Activated naive CD4-positive, alpha-beta T cell treated with anti-CD3 and anti-CD28 coated beads for 36 hours (primary cell): ENCODE measurements around the gene CAV3. TPM values are rescaled to one million over a fixed set of nuclear protein-coding genes. Genes with fewer than 3 reads are reported as not detected.

Experiments used
- CTCF ChIA-PET: fragments of 350-600 bp; sonication (Branson Sonifier 250); formaldehyde crosslinking; loops from one replicate; lab custom pipeline; 2021; ENCODE audit warnings: antibody characterized with exemption; lab: Charles Lee
- DNase-seq: peaks from one replicate; pipeline ENCODE4 v3.0.0-alpha.2; 2020
- H3K27ac Mint-ChIP-seq: one replicate; pipeline ENCODE4 v1.8.0; 2021; ENCODE audit warnings: mild to moderate bottlenecking, mixed read lengths
- H3K27me3 Mint-ChIP-seq: one replicate; pipeline ENCODE4 v1.8.0; 2021; ENCODE audit warnings: low read depth, mixed read lengths
- H3K36me3 Mint-ChIP-seq: one replicate; pipeline ENCODE4 v1.8.0; 2021; ENCODE audit warnings: low read depth, mixed read lengths
- H3K4me1 Mint-ChIP-seq: one replicate; pipeline ENCODE4 v1.8.0; 2021; ENCODE audit warnings: low read depth, mixed read lengths
- H3K4me3 Mint-ChIP-seq: one replicate; pipeline ENCODE4 v1.8.0; 2021; ENCODE audit warnings: mild to moderate bottlenecking, moderate library complexity, mixed read lengths
- H3K9me3 Mint-ChIP-seq: one replicate; pipeline ENCODE4 v1.8.0; 2021; ENCODE audit warnings: mixed read lengths
- intact Hi-C: fragments of 100-400 bp; cut with micrococcal nuclease; formaldehyde crosslinking; loops from one replicate; pipeline ENCODE4 v1.15.1; 2023
- total RNA-seq, 2 experiments: library from RNA; stranded (reverse); gene quantifications; one replicate each; pipeline ENCODE4 v1.2.3, GENCODE V29; 2021

The CAV3 gene
- total RNA-seq, 2 experiments from 2014 or later: not detected

DNA sequence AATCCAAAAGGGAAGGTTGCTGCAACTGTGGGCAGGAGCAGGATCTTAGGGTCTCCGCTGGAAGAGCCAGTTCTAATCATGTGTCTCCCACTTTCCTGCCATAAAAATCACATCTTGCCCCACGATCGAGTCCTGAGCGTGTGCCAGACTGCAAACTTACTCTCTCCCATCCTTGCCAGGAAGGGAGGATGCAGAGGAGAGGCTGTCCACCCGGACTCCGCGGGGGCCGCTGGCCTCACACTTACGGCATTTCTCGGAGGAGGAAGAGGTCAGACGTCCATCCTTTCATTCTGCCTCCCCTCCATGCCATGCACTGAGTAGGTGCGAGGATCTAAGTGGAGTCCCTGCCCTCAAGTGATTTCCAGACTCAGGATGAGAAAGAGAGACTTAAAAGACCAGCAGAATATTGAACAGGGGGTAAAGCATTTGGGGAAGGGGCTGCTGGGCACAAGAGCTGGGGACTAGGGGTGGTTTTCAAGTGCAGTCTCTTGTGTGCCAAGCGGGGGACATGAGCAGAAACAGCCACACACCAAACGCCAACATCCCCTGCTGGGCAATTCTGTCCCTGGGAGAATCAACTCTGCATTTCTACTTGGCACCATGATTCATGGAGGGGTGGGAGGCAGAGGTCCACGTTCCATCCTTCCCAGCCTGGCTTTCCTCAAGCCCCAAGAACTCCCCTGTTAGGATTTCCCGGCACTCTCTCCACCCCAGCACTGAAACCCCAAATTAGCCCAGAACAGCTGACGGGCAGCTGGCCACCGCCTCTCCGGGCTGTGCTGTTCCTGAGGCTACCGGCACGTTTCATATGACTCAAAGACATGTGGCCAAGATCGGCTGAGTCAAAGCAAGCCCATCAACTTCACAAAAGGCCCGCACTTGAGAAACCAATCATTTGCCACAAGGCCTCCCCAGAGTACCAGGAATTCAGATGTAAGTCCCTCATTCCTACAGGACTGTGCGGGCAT lies 24.2 kb downstream of the CAV3 start:
- CTCF ChIA-PET: no interaction called here
- intact Hi-C loops: no loop called here
- H3K27ac Mint-ChIP-seq: no peak overlapping the region

DNA sequence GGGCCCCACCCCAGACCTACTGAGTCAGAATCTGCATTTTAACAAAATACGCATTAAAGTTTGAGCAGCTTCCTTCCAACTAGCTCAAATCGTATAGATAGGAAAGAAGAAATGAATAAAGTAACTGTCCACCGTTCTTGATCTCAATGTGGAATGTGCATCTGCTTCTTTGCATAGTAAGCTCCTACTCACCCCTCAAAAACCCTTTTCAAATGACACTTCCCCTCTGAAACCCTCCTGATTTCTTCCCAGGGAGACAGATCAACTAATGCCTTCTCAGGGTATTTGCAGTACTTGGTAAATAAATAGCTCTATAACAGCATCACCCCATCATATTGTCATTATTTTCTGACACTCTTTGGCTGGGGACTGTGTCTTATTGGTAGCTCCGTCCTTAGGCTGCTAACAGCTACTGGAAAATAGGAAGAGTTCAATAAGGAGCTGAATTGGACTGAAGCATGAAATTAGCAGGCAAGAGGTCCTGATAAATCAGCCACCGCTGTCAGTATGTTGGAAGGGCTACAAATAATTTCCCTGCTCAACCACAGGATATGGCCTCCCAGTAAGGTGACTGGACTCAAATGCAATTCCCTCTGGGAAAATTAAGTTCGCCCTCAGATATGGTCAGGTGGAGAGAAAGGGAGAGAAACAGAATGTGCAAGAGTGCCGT lies 25.6 kb downstream of the CAV3 start:
- Mint-ChIP-seq H3K27me3 (no peaks in the 10 kb centered on the region), H3K9me3 (no peaks in the 10 kb centered on the region), H3K27ac (no peak overlapping the region), H3K4me3 (no peak overlapping the region), H3K36me3 (no peaks in the 10 kb centered on the region), H3K4me1 (no peaks in the 10 kb centered on the region)
- intact Hi-C loops: no loop called here
- CTCF ChIA-PET: interaction anchor here (1.4 kb wide), 1 partner anchor 10 kb away, joined by 8 read pairs; the partner anchor contains the start of gene OXTR
- DNase-seq: no peak

More for the DNA sequence above, 24.2 kb downstream of the CAV3 start:
- Mint-ChIP-seq H3K4me1 (no peaks in the 10 kb centered on the region), H3K4me3 (no peak overlapping the region), H3K27me3 (no peaks in the 10 kb centered on the region), H3K36me3 (no peaks in the 10 kb centered on the region), H3K9me3 (no peaks in the 10 kb centered on the region)
- DNase-seq: no peak

GRCh38 chr3:8760091-8760490 lies 26.5 kb downstream of the CAV3 start:
- Mint-ChIP-seq H3K27me3 (peaks cover 2% of the 10 kb centered on the region), H3K4me1 (no peaks in the 10 kb centered on the region), H3K27ac (no peak overlapping the region), H3K4me3 (no peak overlapping the region), H3K9me3 (no peaks in the 10 kb centered on the region), H3K36me3 (no peaks in the 10 kb centered on the region)
- DNase-seq: no peak
- CTCF ChIA-PET: no interaction called here
- intact Hi-C loops: loop anchor here (10.0 kb wide), 1 partner anchor 305 kb away; no protein-coding TSS in a partner anchor

GRCh38 chr3:8760506-8760905 lies 26.9 kb downstream of the CAV3 start:
- DNase-seq: no peak
- Mint-ChIP-seq H3K4me3 (no peak overlapping the region), H3K4me1 (no peaks in the 10 kb centered on the region), H3K27ac (no peak overlapping the region), H3K27me3 (peaks cover 2% of the 10 kb centered on the region), H3K36me3 (no peaks in the 10 kb centered on the region), H3K9me3 (no peaks in the 10 kb centered on the region)
- intact Hi-C loops: loop anchor here (10.0 kb wide), 1 partner anchor 304 kb away; no protein-coding TSS in a partner anchor
- CTCF ChIA-PET: no interaction called here

GRCh38 chr3:8761866-8762265 lies 28.3 kb downstream of the CAV3 start:
- CTCF ChIA-PET: no interaction called here
- H3K36me3 Mint-ChIP-seq: no peaks in the 10 kb centered on the region
- H3K4me3 Mint-ChIP-seq: no peak overlapping the region
- H3K27me3 Mint-ChIP-seq: peaks cover 5% of the 10 kb centered on the region
- H3K27ac Mint-ChIP-seq: no peak overlapping the region
- H3K9me3 Mint-ChIP-seq: no peaks in the 10 kb centered on the region
- DNase-seq: no peak
- intact Hi-C loops: loop anchor here (10.0 kb wide), 1 partner anchor 303 kb away; no protein-coding TSS in a partner anchor
- no peaks in the 10 kb centered on the region for H3K4me1 Mint-ChIP-seq

DNA sequence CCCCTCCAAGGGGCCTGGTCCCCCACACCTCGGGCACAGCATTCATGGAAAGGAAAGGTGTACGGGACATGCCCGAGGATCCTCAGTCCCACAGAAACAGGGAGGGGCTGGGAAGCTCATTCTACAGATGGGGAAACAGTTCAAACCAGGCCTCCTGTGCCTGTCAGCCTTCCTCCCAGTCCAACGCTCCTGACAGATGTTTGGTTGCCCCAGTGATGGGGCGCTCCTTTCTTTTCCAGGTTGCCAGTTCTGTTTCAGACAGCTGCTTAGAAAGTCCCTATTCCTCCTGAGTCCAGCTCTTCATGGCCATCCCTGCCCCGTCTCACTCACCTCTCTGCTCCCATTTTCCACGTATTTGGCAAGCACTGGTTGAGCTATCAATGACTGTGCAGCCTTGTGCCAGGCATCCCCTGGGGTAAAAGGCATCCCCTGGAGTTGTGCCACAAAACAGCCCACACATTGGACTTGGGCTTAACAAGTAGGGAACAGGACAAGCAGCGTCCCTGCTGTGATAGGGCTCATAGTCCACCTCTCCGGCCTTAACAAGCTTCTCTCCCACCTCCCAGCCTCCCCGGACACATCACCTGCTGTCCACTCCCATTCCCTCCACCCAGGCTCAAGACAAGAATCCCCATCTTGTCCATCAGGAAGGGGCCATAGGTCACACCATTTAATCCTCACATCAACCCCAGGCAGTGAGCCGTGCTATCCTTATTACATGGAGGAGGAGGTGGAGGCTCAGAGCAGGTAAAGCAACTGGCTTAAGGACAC lies 29.2 kb downstream of the CAV3 start:
- H3K36me3 Mint-ChIP-seq: no peaks in the 10 kb centered on the region
- H3K4me3 Mint-ChIP-seq: no peak overlapping the region
- CTCF ChIA-PET: no interaction called here
- no peak overlapping the region for H3K27ac Mint-ChIP-seq
- intact Hi-C loops: loop anchor here (10.0 kb wide), 1 partner anchor 302 kb away; no protein-coding TSS in a partner anchor
- no peaks in the 10 kb centered on the region for H3K9me3 Mint-ChIP-seq
- peaks cover 9% of the 10 kb centered on the region for H3K27me3 Mint-ChIP-seq
- H3K4me1 Mint-ChIP-seq: no peaks in the 10 kb centered on the region
- DNase-seq: no peak

- intact Hi-C loops: loop anchor here (10.0 kb wide), 1 partner anchor 300 kb away; no protein-coding TSS in a partner anchor
- no peaks in the 10 kb centered on the region for H3K9me3 Mint-ChIP-seq
Observed at GRCh38 chr3:8764528-8764927, 30.9 kb downstream of the CAV3 start.

DNA sequence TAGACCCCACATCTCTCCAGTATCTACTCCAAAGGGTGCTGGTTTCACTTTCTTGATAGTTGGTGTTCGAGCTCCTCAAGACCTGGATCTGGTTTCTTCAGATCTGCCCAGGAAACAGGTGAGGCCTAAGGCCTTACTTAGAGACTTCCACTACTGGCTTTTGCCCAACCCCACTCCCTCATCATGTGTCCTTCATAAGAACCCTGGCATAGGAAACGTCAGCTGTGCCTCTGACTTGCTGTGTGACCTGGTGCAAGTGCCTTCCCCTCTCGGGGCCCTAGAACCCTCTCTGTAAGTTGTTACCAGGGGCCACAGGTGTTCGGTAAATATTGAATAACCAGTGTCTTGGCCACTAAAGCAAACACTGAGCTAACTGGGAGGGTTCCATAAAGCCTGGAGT lies 31.9 kb downstream of the CAV3 start:
- H3K4me3 Mint-ChIP-seq: no peak overlapping the region
- H3K27me3 Mint-ChIP-seq: peaks cover 31% of the 10 kb centered on the region
- no peaks in the 10 kb centered on the region for H3K9me3 Mint-ChIP-seq
- intact Hi-C loops: loop anchor here (5.0 to 10.0 kb wide), 4 partner anchors 83 to 417 kb away; no protein-coding TSS in a partner anchor
- no peak overlapping the region for H3K27ac Mint-ChIP-seq
- CTCF ChIA-PET: no interaction called here
- H3K36me3 Mint-ChIP-seq: no peaks in the 10 kb centered on the region
- H3K4me1 Mint-ChIP-seq: peaks cover 14% of the 10 kb centered on the region
- no peak for DNase-seq

More at GRCh38 chr3:8764528-8764927, 30.9 kb downstream of the CAV3 start:
- Mint-ChIP-seq H3K27ac (no peak overlapping the region), H3K27me3 (peaks cover 23% of the 10 kb centered on the region), H3K36me3 (no peaks in the 10 kb centered on the region), H3K4me3 (no peak overlapping the region), H3K4me1 (peaks cover 12% of the 10 kb centered on the region)
- CTCF ChIA-PET: no interaction called here
- no peak for DNase-seq

DNA sequence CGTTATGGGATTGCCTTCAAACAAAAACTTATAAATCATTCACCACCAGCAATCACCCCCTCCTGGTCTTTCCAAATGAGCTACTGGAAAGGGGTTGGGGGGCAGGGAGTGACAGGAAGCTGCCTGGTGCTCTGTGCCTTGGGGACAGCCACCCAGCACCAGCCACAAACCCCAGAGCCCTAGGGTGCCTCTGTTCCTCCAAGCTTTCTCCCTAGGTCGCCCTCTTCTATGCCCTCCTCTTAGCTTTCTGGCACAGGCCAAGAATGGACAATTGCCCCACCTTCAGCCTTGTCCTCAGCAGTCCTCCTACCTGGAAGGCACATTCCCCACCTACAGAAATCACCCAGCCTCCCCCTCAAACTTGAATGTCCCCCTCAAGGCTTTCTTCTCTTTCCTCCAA lies 32.5 kb downstream of the CAV3 start:
- CTCF ChIA-PET: no interaction called here
- Mint-ChIP-seq H3K36me3 (no peaks in the 10 kb centered on the region), H3K27ac (no peak overlapping the region), H3K9me3 (no peaks in the 10 kb centered on the region), H3K4me3 (no peak overlapping the region), H3K27me3 (peaks cover 35% of the 10 kb centered on the region), H3K4me1 (peaks cover 14% of the 10 kb centered on the region)
- intact Hi-C loops: loop anchor here (5.0 to 10.0 kb wide), 4 partner anchors 84 to 416 kb away; no protein-coding TSS in a partner anchor
- DNase-seq: no peak

GRCh38 chr3:8767256-8767666 lies 33.7 kb downstream of the CAV3 start:
- no peak for DNase-seq
- Mint-ChIP-seq H3K36me3 (no peaks in the 10 kb centered on the region), H3K9me3 (no peaks in the 10 kb centered on the region), H3K27ac (no peak overlapping the region), H3K4me1 (peaks cover 14% of the 10 kb centered on the region), H3K4me3 (no peak overlapping the region), H3K27me3 (peaks cover 42% of the 10 kb centered on the region)
- intact Hi-C loops: loop anchor here (5.0 to 10.0 kb wide), 4 partner anchors 85 to 415 kb away; no protein-coding TSS in a partner anchor
- CTCF ChIA-PET: no interaction called here

GRCh38 chr3:8767667-8768363 lies 34.2 kb downstream of the CAV3 start:
- peak overlapping the region; percentile 3 for H3K4me3 Mint-ChIP-seq
- CTCF ChIA-PET: no interaction called here
- H3K9me3 Mint-ChIP-seq: no peaks in the 10 kb centered on the region

More at GRCh38 chr3:8767667-8768363, 34.2 kb downstream of the CAV3 start:
- Mint-ChIP-seq H3K27ac (no peak overlapping the region), H3K27me3 (peaks cover 42% of the 10 kb centered on the region), H3K36me3 (no peaks in the 10 kb centered on the region), H3K4me1 (peaks cover 14% of the 10 kb centered on the region)
- intact Hi-C loops: loop anchor here (5.0 to 10.0 kb wide), 4 partner anchors 86 to 414 kb away; no protein-coding TSS in a partner anchor
- DNase-seq: peak; percentile 54
